OCI-LY3 (cell line): ENCODE measurements around the gene PCBP3.

Experiments used
- EZH2phosphoT487 ChIP-seq: fragments of 200-600 bp; shearing (Covaris generic); IDR thresholded peaks from 2 replicates; pipeline ENCODE4 v1.6.1; 2018; ENCODE audit warnings: antibody characterized with exemption, mixed run types, low read depth
- TF ChIP-seq, protein P1 (sequence below): fragments of 200-600, 300-600 bp; sonication (generic); IDR thresholded peaks from 2 replicates; pipeline ENCODE4 v1.5.1; 2014; ENCODE audit warnings: antibody characterized with exemption, low read length, low read depth

DNA sequence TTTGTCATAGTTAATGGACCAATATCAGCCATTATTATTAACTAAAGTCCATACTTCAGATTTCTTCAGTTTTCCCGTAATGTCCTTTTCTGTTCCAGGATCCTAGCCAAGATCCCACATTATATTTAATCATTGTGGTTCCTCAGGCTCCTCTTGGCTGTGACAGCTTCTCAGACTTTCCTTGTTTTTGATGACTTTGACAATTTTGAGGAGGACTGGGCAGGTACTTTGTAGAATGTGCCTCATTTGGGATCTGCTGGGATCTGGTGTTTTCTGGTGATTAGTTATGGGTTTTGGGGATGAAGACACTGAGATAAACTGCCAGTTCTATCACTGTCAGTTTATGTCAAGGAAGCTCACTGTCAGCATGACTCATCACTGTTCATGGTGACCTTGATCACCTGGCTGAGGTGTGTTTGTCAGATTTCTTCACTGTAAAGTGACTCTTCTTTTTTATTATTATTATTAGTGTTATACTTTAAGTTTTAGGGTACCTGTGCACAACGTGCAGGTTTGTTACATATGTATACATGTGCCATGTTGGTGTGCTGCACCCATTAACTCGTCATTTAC lies 66.3 kb downstream of the PCBP3 start:
- TF ChIP-seq, protein P1, sequence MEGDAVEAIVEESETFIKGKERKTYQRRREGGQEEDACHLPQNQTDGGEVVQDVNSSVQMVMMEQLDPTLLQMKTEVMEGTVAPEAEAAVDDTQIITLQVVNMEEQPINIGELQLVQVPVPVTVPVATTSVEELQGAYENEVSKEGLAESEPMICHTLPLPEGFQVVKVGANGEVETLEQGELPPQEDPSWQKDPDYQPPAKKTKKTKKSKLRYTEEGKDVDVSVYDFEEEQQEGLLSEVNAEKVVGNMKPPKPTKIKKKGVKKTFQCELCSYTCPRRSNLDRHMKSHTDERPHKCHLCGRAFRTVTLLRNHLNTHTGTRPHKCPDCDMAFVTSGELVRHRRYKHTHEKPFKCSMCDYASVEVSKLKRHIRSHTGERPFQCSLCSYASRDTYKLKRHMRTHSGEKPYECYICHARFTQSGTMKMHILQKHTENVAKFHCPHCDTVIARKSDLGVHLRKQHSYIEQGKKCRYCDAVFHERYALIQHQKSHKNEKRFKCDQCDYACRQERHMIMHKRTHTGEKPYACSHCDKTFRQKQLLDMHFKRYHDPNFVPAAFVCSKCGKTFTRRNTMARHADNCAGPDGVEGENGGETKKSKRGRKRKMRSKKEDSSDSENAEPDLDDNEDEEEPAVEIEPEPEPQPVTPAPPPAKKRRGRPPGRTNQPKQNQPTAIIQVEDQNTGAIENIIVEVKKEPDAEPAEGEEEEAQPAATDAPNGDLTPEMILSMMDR: no peak
- TF ChIP-seq EZH2phosphoT487: no peak
